ENCODE data around the gene DERA.
"Not testable (repeated sequence)": the region's sequence is repeated elsewhere in the genome, so short reads cannot be mapped to it uniquely, and the experiment has no call there.

The DERA gene

DNA sequence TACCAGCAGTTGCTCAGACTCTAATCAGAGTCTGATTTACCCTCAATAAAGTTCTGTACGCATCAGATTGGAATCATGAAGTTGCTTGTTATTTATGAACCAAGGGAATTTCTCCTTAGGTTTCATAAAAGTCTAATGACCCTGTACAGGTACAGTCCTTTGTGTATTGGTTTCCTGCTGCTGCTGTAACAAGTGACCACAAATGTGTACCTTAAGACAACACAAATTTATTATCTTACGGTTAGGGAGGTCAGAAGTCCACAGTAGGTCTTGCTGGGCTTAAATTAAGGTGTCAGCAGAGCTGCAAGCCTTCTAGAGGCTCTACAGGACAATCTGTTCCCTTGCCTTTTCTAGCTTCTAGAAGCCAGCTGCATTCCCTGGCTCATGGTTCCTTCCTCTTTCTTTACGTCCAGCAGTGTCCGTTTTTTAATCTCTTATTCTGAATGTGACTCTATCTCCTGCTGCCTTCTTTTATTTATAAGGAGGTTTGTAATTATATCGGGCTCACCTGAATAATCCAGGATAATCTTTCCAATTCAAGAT, 6.7 kb upstream of the DERA start:
- TF ChIP-seq, protein P1, sequence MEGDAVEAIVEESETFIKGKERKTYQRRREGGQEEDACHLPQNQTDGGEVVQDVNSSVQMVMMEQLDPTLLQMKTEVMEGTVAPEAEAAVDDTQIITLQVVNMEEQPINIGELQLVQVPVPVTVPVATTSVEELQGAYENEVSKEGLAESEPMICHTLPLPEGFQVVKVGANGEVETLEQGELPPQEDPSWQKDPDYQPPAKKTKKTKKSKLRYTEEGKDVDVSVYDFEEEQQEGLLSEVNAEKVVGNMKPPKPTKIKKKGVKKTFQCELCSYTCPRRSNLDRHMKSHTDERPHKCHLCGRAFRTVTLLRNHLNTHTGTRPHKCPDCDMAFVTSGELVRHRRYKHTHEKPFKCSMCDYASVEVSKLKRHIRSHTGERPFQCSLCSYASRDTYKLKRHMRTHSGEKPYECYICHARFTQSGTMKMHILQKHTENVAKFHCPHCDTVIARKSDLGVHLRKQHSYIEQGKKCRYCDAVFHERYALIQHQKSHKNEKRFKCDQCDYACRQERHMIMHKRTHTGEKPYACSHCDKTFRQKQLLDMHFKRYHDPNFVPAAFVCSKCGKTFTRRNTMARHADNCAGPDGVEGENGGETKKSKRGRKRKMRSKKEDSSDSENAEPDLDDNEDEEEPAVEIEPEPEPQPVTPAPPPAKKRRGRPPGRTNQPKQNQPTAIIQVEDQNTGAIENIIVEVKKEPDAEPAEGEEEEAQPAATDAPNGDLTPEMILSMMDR (conservative IDR thresholded peaks at IDR 0.05; ENCODE audit: low read depth, low read length), result no peak
- H3K4me3 ChIP-seq (ENCODE audit: low read depth, low read length), result no peak overlapping the region
- no peak for DNase-seq (ENCODE audit: low read depth)

DNA sequence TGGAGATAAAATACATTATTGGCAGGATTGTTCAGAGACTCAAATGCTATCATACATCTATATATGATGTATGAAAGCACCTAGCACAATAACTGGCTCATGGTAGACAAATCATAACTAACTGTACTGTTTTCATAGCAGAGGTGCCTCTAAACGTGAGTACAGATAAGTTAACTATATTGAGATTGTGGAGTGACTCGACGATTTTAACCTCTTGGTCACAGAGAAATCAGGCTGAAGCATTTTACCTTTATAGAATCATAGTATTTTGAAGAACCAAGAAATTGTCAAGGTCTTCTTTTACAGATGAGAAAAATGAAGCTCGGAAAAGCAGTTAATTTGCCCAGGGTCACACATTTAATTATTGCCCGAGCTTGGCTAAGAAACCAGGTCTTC, 666 bp upstream of the DERA start:
- H3K4me3 ChIP-seq (ENCODE audit: low read depth, low read length), result no peak overlapping the region
- DNase-seq (ENCODE audit: low read depth), result no peak

DNA sequence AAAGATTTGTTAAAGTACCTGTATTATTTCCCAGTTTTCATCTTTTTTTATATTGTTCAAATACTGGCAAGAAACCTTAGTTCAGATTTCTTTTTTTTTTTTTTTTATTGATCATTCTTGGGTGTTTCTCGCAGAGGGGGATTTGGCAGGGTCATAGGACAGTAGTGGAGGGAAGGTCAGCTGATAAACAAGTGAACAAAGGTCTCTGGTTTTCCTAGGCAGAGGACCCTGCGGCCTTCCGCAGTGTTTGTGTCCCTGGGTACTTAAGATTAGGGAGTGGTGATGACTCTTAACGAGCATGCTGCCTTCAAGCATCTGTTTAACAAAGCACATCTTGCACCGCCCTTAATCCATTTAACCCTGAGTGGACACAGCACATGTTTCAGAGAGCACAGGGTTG, 799 bp downstream of the DERA start:
- peak overlapping the region; percentile 82 for H3K4me3 ChIP-seq (ENCODE audit: low read depth, low read length)
- not testable (repeated sequence) for DNase-seq (ENCODE audit: low read depth)

More for the DNA sequence above, 666 bp upstream of the DERA start:
- TF ChIP-seq, protein P1 (conservative IDR thresholded peaks at IDR 0.05; ENCODE audit: low read depth, low read length), result no peak

DNA sequence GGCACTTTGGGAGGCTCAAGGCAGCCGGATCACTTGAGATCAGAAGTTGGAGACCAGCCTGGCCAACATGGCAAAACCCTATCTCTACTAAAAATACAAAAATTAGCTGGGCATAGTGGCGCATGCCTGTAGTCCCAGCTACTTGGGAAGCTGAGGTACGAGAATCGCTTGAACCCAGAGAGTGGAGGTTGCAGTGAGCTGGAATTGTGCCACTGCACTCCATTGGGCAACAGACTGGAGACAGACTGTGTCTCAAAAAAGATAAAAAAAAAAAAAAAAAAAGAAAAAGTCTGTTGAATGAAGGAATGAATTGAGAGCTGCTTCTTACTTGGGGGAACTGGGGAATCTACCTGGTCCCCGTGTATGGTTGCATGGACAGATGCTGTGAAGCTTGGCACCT, 3.0 kb downstream of the DERA start:
- not testable (repeated sequence) for DNase-seq (ENCODE audit: low read depth); H3K4me3 ChIP-seq (ENCODE audit: low read depth, low read length)

DNA sequence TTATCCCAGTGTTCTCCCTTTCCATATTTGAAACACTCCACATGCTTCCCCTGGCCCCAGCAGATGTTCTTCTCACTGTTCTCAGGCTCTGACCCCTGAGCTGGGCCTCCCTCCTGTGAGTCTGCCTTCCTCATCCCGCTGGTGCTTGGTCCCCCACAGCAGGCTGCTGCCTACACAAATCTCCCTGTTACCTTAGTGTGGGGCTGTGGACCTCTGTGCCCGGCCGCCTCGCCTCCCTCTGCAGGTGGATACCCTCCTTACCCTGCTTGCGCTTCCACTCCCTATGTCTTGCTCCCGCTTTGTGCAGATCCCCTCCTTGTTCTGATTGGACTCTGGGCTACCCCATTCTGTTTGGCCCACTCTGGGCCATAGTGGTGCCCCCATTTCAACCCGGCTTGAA, 6.9 kb downstream of the DERA start:
- H3K4me3 ChIP-seq (ENCODE audit: low read depth, low read length), result no peak overlapping the region
- TF ChIP-seq, protein P1 (conservative IDR thresholded peaks at IDR 0.05; ENCODE audit: low read depth, low read length), result no peak
- no peak for DNase-seq (ENCODE audit: low read depth)

DNA sequence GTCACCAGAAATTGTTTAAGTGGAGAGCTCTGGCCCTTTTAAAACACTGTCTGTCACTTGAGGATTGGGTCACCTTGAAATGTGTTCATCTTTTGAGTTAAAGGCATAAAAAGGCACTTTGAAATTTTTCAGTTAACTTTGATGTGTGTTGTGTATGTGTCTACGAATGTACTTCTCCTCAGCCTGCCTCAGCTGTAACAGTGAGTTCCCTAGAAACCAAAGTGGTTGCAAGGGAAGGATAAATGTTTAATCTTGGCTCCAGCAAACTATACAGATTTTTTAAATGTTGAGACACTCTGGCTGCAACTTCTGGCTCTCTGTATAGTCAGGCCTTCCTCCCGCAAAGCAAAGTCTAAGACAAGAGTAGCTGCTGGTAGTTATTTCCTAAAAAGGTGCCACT, 8.3 kb downstream of the DERA start:
- no peak overlapping the region for H3K4me3 ChIP-seq (ENCODE audit: low read depth, low read length)
- DNase-seq (ENCODE audit: low read depth), result no peak
- TF ChIP-seq, protein P1 (conservative IDR thresholded peaks at IDR 0.05; ENCODE audit: low read depth, low read length), result no peak

DNA sequence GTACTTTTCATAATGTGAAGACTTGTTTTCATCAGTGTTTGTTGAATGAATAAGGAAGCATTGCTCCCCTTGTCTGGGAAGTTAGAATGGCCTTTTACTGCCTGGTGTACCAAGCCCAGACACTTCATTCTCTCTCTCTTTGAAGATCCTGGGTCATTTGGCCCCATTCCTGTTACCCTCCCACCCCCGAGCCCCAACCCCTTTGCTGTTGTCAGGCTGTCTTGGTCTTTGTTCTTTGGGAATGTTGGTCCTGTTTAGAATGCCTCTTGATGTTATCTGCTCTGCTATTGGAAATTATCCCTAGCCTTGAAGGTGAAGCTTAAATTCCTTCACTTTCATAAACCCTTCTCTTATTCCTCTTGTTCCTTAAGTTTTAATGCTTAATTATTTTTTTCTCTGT, 13.8 kb downstream of the DERA start:
- no peak overlapping the region for H3K4me3 ChIP-seq (ENCODE audit: low read depth, low read length)
- no peak for DNase-seq (ENCODE audit: low read depth)
- TF ChIP-seq, protein P1 (conservative IDR thresholded peaks at IDR 0.05; ENCODE audit: low read depth, low read length), result no peak

DNA sequence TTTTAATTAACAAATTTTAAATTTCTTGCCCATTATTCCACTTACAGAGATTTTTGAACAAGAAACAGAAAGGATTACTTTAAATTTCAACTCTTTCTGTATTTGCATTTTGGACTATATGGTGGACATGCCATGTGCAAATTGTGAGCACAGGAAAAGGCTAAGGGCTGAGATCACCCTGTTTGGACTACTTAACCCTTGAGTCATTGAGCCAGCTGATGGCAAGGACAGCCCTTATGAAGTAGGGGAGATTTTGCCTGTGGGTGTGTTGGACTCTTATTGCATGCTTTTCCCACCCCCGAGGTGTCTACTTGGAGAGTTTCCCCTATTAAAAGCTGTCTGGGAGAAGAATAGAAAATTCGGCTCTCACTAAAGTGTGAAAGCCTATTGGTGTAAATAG, 17.2 kb downstream of the DERA start:
- peak; percentile 81 for DNase-seq (ENCODE audit: low read depth)
- H3K4me3 ChIP-seq (ENCODE audit: low read depth, low read length), result no peak overlapping the region
- TF ChIP-seq, protein P1 (conservative IDR thresholded peaks at IDR 0.05; ENCODE audit: low read depth, low read length), result no peak
